Measurements from ENCODE around the gene EPB42.

EPB42 gene

DNA sequence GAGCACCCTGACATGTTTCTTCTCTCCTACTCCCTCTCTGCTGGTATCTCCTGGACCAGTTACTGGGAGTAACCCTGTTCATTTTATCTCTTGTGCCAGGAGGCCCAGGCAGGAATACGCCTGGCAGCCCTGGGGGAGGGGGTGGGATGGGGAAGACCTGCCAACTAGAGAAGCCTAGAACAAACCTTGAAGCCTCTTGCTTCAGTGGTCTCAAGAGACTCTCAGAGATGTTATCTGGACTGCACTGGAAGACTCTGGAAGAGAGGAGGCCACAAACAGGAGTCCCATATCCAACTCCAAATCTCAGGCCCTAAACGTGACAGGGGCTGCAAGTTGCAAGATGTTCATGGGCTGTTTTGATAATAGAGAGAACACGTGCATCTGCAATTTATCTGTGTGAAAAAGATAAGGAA, at the start of gene EPB42:
Gene EPB42 (minus strand): TSS at position 28 of the 413 bp plus-strand sequence. CDS start 193 bp downstream, outside the sequence.
- H3K27ac ChIP-seq = no peak within 1 kb of the TSS

DNA sequence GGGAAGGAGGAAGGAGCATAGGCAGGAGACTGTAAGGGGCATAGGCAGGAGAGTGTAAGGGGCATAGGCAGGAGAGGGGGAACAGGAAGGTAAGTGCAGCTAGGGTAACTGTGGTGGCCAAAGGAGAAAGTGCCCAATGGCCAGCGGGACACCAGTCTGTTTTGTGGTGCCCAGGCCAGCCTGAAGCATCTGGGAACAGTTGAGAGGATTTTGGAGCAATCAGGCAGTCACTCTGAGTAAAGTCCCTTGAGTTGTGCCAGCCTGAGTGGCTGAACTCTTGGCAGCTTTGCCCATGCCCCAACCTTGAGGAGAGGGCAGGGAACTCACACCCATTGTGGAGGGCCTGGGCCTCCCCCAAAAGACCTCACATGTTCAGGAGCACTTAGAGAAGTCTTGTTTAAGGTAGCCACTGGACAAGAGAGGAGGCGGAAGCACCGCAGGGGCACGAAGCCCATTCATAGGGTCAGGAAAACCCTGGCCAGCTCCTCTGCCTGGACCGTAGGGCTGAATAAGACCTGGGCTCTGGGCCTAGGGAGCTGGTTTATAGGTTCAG, 49.4 kb upstream of the EPB42 start:
- Histone ChIP-seq H3K27ac (no peak overlapping the region), H3K4me3 (no peak overlapping the region)
- TF ChIP-seq, protein P1, sequence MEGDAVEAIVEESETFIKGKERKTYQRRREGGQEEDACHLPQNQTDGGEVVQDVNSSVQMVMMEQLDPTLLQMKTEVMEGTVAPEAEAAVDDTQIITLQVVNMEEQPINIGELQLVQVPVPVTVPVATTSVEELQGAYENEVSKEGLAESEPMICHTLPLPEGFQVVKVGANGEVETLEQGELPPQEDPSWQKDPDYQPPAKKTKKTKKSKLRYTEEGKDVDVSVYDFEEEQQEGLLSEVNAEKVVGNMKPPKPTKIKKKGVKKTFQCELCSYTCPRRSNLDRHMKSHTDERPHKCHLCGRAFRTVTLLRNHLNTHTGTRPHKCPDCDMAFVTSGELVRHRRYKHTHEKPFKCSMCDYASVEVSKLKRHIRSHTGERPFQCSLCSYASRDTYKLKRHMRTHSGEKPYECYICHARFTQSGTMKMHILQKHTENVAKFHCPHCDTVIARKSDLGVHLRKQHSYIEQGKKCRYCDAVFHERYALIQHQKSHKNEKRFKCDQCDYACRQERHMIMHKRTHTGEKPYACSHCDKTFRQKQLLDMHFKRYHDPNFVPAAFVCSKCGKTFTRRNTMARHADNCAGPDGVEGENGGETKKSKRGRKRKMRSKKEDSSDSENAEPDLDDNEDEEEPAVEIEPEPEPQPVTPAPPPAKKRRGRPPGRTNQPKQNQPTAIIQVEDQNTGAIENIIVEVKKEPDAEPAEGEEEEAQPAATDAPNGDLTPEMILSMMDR (IDR thresholded peaks at IDR 0.05) = no peak
- peak; percentile 40 for DNase-seq (ENCODE audit: low spot score)

More for the DNA sequence above, at the start of gene EPB42:
- no peak for DNase-seq (ENCODE audit: low spot score)
- TF ChIP-seq, protein P1 (IDR thresholded peaks at IDR 0.05) = no peak
- no peak within 1 kb of the TSS for H3K4me3 ChIP-seq

DNA sequence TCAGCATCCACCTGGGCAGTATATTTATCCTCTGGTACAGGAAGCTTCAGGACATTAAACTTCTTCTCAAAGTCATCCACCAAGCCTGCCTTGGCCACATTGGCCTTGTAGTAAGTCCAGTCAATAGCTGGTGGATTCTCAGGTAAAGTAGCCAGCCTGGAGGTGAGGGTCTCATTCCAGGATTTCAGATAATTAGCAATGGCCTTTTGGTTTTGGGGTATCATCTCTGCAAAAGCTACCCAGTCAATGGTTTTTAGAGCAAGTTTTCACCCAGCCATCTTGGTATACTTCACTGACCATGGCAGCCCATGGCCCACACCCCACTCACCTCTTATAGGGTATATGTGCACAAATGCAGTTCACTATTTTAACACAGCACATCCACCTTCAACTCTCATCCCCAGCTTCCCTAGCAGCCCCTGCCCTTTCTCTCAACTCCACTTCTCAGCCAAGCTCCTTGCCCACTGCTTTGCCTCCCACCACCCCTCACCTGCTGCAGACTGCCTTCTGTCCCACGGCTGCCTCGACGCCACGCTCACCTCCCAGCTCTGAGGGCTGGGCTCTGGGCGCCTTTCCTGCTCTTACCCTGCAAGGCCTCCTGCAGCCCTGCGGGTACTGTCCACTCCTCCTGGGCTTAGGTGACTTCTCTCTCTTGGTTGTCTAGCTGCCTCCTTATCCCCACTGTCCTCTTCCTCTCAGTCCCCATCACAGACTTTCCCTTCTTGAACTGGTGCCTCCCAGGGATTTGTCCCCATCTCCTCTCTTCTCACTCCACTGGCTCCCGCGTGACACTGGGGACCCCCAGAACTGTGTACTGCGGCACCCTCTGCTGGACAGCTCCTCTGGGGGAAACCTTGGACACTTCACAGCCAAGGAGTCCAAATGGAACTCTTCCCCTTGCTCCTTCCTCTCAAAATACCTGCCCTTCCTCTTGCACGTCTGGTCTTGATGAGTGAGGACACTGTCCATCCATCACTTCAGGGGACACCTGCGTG, 47.6 kb upstream of the EPB42 start:
- Histone ChIP-seq H3K4me3 (no peak overlapping the region), H3K27ac (no peak overlapping the region)
- peak; percentile 65 for DNase-seq (ENCODE audit: low spot score)
- TF ChIP-seq, protein P1 (IDR thresholded peaks at IDR 0.05) = no peak

DNA sequence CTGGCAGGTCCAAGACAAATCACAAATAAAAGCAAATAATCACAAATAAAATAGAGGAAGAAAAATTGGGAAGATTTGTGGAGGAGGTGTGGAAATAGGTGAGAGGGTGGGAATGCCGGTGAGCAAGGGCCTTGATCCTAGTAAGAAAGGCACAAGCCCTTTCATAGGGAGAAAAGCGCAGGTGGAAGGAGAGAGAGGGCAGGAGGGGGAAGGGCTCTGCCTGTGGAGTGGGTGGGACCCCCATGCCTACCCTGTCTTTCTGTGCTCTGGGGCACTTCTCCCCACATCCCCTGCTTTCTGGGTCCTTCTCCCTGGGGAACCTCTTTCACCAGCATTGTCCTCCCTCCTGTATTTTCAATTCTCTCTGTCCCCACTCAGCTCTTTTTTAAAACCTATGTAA, 46.6 kb upstream of the EPB42 start:
- no peak overlapping the region for H3K27ac ChIP-seq
- TF ChIP-seq, protein P1 (IDR thresholded peaks at IDR 0.05) = no peak
- DNase-seq (ENCODE audit: low spot score) = peak; percentile 52

DNA sequence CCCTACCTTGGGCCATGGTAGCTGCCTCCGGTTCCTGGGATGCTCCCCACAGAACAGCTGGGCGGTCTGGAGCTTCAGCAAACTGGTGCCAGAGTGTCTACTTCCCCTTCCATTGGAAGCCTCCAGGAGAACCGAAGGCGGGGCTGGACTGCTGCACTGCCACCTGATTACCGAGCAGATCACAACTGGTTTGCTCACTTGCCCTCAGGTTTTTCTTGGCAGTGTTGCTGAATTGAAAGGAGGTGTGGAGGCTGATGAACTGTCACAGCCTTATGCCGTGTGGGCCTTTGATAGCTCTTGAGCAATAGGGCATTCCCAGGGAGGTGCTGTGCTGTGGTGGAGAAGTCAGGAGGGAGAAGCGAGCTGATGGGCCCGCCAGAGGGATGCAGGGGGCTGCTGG, 46.0 kb upstream of the EPB42 start, which contains the start of gene TGM5:
Gene TGM5 (minus strand): TSS at position 95 of the 400 bp plus-strand sequence. CDS start 79 bp downstream, at position 16.
- Histone ChIP-seq H3K27ac (no peak within 1 kb of the TSS), H3K4me3 (no peak within 1 kb of the TSS)
- TF ChIP-seq, protein P1 (IDR thresholded peaks at IDR 0.05) = no peak
- DNase-seq (ENCODE audit: low spot score) = peak; percentile 65

More for the DNA sequence above, 46.6 kb upstream of the EPB42 start:
- no peak overlapping the region for H3K4me3 ChIP-seq

DNA sequence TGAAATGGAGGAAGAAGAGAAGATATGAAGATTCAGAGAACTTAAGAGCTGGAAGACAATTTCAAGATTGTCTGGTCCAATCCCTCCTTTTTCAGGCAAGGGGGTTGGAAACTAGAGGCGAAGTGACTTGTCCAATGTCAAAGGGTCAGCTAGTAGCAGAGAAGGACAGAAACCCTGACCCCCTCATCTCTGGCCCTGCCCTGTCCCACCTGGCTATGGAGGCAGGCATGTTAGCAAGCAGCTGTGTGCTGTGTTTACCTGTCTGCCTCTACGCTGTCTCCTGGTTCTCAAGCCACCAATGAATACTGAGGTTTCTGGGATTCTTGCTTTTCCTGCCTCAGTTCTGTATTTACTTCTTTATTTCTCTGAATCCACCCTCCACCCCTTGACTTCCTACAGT, 45.6 kb upstream of the EPB42 start:
- no peak overlapping the region for H3K27ac ChIP-seq
- H3K4me3 ChIP-seq = no peak overlapping the region
- TF ChIP-seq, protein P1 (IDR thresholded peaks at IDR 0.05) = no peak
- no peak for DNase-seq (ENCODE audit: low spot score)

Data from coronary artery (tissue), 2 donors.